ENCODE measurements around the gene ULBP1. TPM values are rescaled to one million over a fixed set of nuclear protein-coding genes. Genes with fewer than 3 reads are reported as not detected.
A peak's percentile ranks its signal among the peaks of the same experiment; 100 is the strongest.

The ULBP1 gene
- total RNA-seq, 4 donors from 2014 or later, result 0.34 to 0.47 TPM; not detected in 2

DNA sequence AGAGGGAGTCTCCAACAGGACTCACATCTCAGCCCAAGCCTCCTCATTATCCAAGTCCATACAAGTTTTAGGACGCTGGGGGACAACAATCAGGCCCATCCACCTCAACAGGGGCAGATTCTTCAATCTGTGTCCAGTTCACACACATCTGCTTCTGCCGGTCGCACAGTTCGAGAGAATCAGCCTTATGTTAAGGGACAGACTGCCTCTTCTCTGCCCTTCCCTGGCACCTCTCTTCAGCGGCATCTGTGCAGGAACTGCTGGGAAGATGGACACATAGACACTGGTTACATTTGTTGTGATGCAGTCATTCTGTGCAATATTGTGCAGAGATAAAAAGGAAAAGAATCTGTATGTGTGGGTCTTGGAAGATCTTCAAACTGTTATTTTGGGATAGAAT is 21.0 kb downstream of the ULBP1 start:
- H3K27me3 ChIP-seq, result peaks cover 91% of the 10 kb centered on the region

DNA sequence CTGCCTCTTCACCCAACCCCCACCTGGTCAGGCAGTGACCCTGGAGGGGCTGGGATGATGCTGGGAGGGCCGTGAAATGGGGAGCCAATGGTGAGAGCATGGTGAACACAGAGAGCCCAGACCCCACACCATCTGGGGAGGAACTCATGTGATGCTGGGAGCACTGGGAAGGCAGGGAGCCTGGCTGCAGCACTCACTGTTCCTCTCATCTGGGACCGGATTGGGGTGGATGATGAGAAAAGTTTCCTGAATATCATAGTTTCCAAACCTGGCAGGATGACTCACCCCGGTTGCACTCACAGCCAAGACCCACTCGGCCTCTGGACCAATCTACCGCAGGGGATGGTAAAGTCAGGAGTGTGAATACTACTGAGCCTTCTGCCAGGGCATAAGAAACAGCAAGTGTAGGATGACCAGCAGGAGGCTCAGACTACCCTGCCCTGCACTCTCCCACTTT is 21.8 kb downstream of the ULBP1 start:
- Histone ChIP-seq H3K9me3 (no peaks in the 10 kb centered on the region), H3K27me3 (peaks cover 92% of the 10 kb centered on the region), H3K36me3 (no peaks in the 10 kb centered on the region), H3K27ac (no peak overlapping the region), H3K4me3 (no peak overlapping the region), H3K4me1 (peaks cover 10% of the 10 kb centered on the region)
- peak; percentile 44 to 56 for DNase-seq (ENCODE audit: low spot score in 2 of 2)
- WGBS, result 36% methylated on average over 5 of the region's 5 CpGs
- TF ChIP-seq EP300 (IDR thresholded peaks at IDR 0.05), result no peak
- TF ChIP-seq, protein P1, sequence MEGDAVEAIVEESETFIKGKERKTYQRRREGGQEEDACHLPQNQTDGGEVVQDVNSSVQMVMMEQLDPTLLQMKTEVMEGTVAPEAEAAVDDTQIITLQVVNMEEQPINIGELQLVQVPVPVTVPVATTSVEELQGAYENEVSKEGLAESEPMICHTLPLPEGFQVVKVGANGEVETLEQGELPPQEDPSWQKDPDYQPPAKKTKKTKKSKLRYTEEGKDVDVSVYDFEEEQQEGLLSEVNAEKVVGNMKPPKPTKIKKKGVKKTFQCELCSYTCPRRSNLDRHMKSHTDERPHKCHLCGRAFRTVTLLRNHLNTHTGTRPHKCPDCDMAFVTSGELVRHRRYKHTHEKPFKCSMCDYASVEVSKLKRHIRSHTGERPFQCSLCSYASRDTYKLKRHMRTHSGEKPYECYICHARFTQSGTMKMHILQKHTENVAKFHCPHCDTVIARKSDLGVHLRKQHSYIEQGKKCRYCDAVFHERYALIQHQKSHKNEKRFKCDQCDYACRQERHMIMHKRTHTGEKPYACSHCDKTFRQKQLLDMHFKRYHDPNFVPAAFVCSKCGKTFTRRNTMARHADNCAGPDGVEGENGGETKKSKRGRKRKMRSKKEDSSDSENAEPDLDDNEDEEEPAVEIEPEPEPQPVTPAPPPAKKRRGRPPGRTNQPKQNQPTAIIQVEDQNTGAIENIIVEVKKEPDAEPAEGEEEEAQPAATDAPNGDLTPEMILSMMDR (IDR thresholded peaks at IDR 0.05), result no peak

More for the DNA sequence above, 21.0 kb downstream of the ULBP1 start:
- no peaks in the 10 kb centered on the region for H3K36me3 ChIP-seq
- H3K4me1 ChIP-seq, result peaks cover 3% of the 10 kb centered on the region
- WGBS, result 75% methylated on average over 5 of the region's 5 CpGs
- H3K27ac ChIP-seq, result no peak overlapping the region
- TF ChIP-seq POLR2A (IDR thresholded peaks at IDR 0.05) (no peak), POLR2AphosphoS5 (IDR thresholded peaks at IDR 0.05) (no peak), EP300 (IDR thresholded peaks at IDR 0.05) (no peak)
- TF ChIP-seq, protein P1 (IDR thresholded peaks at IDR 0.05), result no peak
- H3K4me3 ChIP-seq, result no peak overlapping the region
- DNase-seq (ENCODE audit: low spot score in 2 of 2), result peak in 1 of 2 donors; percentile 29
- no peaks in the 10 kb centered on the region for H3K9me3 ChIP-seq

DNA sequence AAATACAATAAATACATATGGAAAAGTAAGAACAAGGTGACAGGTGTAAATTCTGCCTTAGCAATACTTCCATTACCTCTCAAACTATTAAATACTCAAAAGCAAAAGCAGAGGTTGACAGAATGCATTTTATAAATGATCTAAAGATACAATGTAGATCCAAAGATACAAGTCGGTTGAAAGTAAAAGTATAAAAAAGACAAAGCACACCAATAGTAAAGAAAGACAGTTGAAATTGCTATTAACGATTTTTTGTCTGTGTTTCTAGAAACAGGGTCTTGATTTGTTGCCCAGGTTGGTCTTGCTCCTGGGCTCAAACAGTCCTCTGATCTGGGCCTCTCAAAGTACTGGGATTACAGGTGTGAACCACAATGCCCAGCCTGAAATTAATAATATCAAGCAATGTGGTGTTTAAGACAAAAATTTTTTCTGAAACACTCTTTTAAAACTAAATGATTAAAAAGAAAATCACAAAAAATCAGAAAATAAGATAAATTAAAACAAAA is 23.9 kb downstream of the ULBP1 start:
- H3K4me1 ChIP-seq, result peaks cover 19% of the 10 kb centered on the region
- no peaks in the 10 kb centered on the region for H3K36me3 ChIP-seq
- 53% methylated on average over 2 of the region's 2 CpGs for WGBS
- no peak overlapping the region for H3K4me3 ChIP-seq
- peaks cover 92% of the 10 kb centered on the region for H3K27me3 ChIP-seq
- DNase-seq (ENCODE audit: low spot score in 2 of 2), result no peak
- TF ChIP-seq POLR2A (IDR thresholded peaks at IDR 0.05), result no peak
- no peak for TF ChIP-seq EP300 (IDR thresholded peaks at IDR 0.05)
- TF ChIP-seq POLR2AphosphoS5 (IDR thresholded peaks at IDR 0.05), result no peak
- TF ChIP-seq, protein P1 (IDR thresholded peaks at IDR 0.05), result no peak
- H3K9me3 ChIP-seq, result no peaks in the 10 kb centered on the region
- no peak overlapping the region for H3K27ac ChIP-seq

DNA sequence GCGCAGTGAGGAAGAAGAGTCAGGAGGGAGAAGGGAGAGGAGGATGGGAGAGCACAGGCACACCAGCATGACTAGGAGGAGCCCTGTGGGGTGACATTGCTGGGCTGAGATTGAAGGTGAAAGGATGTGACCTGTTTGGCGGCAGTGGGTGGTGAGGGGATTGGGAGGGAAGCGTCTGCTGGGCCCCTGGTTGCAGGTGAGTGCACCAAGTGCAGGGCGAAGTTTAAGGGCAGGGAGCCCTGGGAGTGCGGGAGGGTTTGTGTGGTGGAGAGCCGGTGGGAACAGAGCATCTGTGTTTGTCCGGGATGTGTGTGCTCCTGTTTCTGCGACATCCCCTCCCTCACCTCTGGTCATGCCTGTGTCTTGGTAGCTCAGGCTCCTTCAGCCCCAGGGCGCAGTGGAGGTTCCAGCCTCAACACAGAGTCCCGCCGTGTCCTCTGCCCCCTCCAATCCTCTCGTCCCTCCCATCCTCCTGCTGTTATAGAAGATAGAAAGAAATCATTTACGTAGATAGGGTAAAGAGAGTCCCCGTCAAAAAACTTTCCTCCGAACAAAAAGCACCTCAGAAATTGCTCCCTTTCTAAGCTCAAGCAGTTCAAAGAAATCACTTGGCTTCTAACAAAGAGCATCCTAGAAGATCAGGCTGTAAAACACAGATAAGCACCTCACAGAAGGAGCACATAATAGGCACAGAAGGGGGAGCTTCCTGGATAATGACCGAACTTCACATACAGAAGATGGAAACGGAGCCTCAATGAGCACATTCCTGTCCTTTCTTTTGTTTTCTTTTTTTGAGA is 25.0 kb downstream of the ULBP1 start:
- no peak for DNase-seq (ENCODE audit: low spot score in 2 of 2)
- 12% methylated on average over 17 of the region's 17 CpGs for WGBS
- Histone ChIP-seq H3K4me1 (peaks cover 19% of the 10 kb centered on the region), H3K9me3 (no peaks in the 10 kb centered on the region), H3K4me3 (no peak overlapping the region), H3K27ac (no peak overlapping the region), H3K27me3 (peaks cover 95% of the 10 kb centered on the region), H3K36me3 (no peaks in the 10 kb centered on the region)
- TF ChIP-seq, protein P1 (IDR thresholded peaks at IDR 0.05), result no peak
- TF ChIP-seq POLR2A (IDR thresholded peaks at IDR 0.05) (no peak), EP300 (IDR thresholded peaks at IDR 0.05) (no peak), POLR2AphosphoS5 (IDR thresholded peaks at IDR 0.05) (no peak)

DNA sequence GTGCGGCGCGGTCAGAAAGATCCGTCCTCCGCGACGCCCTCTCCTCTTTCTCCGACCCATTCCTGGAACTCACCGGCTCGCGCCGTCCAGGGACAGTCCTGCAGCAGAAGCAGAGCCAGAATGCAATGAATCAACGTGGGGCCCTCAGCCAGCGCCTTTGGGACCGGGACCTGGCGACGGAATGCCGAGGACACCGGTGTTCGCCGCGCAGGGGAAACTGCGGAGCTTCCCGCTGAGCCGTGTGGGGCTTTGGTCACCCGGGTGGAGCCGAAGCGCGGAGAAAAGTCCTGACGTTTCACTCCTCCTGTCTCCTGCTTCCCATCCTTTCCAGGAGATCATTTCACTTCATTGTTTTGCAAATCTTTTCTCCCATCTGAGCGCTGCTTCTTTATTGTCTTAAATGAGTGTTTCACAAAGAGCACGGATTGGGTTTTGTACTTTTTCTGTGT is 26.5 kb downstream of the ULBP1 start:
- peak in 1 of 2 donors; percentile 62 for DNase-seq (ENCODE audit: low spot score in 2 of 2)
- H3K27me3 ChIP-seq, result peaks cover 100% of the 10 kb centered on the region
- TF ChIP-seq POLR2A (IDR thresholded peaks at IDR 0.05) (no peak), POLR2AphosphoS5 (IDR thresholded peaks at IDR 0.05) (no peak), EP300 (IDR thresholded peaks at IDR 0.05) (no peak)
- TF ChIP-seq, protein P1 (IDR thresholded peaks at IDR 0.05), result no peak
- WGBS, result 1% methylated on average over 29 of the region's 32 CpGs
- H3K4me3 ChIP-seq, result peak overlapping the region; percentile 36
- H3K36me3 ChIP-seq, result no peaks in the 10 kb centered on the region
- no peak overlapping the region for H3K27ac ChIP-seq
- H3K9me3 ChIP-seq, result no peaks in the 10 kb centered on the region
- peaks cover 19% of the 10 kb centered on the region for H3K4me1 ChIP-seq
